NOMO-1 treated with dmso at 0.1 percent for 144 hours (cell line): ENCODE results near the gene PRKCA.
"Not testable (repeated sequence)": the region's sequence is repeated elsewhere in the genome, so short reads cannot be mapped to it uniquely, and the experiment has no call there.

Experiments
- DNase-seq: peaks from one replicate; lab custom pipeline; 2025; ENCODE audit not compliant: unreplicated experiment; lab: John Stamatoyannopoulos, UW

PRKCA gene

GRCh38 chr17:66287911-66288310 lies 14.5 kb upstream of the PRKCA start:
- no peak for DNase-seq

GRCh38 chr17:66290101-66290722 lies 12.2 kb upstream of the PRKCA start:
- no peak for DNase-seq

- no peak for DNase-seq
Measured at GRCh38 chr17:66292353-66292752, 10.1 kb upstream of the PRKCA start.

DNA sequence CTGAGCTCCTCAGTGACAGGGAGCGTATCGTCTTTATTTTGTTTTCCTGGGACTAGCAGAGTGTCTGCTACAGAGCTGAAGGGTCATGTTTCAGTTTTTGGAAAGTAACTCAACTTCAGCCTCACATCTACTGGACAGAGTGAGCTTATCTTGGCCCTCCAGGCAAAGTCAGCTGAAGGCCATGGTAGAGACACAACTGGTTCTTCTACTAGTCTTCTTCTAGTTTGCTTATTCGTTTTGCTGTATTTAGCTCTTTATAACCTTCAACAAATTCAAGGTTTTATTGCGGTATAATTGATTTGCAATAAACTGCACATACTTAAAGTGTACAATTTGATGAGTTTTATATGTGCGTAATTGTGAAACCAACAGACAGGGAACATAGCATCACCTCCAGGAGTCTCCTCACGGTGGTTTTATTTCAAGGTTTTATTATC lies 6.1 kb upstream of the PRKCA start:
- no peak for DNase-seq

DNA sequence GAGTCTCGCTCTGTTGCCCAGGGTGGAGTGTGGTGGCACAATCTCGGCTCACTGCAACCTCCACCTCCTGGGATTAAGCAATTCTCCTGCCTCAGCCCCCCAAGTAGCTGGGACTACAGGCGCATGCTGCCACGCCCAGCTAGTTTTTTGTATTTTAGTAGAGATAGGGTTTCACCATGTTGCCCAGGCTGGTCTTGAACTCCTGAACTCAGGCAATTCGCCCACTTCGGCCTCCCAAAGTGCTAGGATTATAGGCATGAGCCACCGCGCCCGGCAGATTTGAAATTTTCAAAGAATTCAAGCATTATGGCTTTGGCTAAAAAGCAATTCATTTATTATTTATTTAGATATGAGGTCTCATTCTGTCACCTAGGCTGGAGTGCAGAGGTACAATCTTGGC lies 5.0 kb upstream of the PRKCA start:
- DNase-seq = not testable (repeated sequence)

GRCh38 chr17:66299711-66300110 lies 2.7 kb upstream of the PRKCA start:
- no peak for DNase-seq

DNA sequence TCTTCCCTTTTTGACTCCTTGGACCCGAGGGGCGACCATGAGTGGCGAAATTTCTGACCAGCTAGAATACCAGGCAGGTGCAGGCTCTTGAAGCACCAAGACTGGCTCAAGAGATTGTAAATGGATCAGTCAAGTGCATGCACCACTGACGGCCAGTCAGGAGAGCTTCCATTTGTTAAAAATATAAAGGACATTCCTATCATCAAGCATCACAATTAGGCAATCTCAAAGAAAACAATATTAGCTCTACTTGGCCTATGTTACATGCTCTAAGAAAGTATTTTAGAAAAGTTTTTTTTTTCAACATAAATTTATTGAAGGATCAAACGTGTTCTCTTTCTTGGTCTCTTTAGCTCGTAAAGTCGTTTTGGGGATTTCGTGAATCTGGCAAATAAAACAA lies 1.5 kb upstream of the PRKCA start:
- DNase-seq = no peak

GRCh38 chr17:66301367-66301863 lies 998 bp upstream of the PRKCA start:
- no peak for DNase-seq

GRCh38 chr17:66302761-66303626 lies 581 bp downstream of the PRKCA start:
- peak; percentile 4 for DNase-seq

GRCh38 chr17:66304304-66305174 lies 2.1 kb downstream of the PRKCA start:
- DNase-seq = no peak

DNA sequence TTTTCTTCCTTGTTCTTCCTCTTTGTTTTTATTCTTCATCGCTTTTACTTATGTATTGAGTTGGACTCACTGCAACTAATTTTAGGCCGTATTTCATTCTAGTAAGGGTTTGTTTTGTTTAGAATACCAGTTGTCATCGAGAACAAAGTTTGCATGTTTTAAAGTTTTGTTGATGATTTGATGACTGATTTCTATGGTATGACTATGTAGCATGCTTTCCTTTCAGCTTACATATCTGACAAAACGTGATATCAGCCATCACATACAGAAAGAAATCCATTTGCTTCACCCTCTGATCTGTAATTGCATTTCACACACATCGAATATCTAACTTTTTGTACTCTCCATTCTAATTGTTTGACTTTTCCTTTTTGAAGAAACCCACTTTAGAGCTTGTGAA lies 4.0 kb downstream of the PRKCA start:
- DNase-seq = no peak

DNA sequence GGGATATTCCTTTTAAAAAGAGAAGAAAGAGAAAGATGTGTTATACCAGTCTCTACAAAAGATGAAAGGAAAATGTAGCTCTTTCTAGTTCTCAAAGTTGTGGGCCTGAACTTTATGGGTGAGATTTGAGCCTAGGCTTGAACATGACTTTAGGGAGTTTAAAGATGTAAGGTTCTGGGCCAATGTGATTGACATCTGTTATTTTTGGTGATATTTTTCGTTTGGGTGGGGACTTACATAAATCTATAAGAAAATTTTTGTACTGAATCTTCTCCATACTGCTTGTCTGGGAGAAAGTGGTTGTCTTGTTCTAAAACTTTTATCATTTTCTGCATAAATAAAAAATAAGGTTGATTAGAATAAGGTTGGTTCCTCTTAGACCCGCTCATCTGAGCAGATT lies 4.8 kb downstream of the PRKCA start:
- DNase-seq = no peak

GRCh38 chr17:66308856-66309255 lies 6.4 kb downstream of the PRKCA start:
- no peak for DNase-seq

GRCh38 chr17:66309793-66310192 lies 7.4 kb downstream of the PRKCA start:
- no peak for DNase-seq

DNA sequence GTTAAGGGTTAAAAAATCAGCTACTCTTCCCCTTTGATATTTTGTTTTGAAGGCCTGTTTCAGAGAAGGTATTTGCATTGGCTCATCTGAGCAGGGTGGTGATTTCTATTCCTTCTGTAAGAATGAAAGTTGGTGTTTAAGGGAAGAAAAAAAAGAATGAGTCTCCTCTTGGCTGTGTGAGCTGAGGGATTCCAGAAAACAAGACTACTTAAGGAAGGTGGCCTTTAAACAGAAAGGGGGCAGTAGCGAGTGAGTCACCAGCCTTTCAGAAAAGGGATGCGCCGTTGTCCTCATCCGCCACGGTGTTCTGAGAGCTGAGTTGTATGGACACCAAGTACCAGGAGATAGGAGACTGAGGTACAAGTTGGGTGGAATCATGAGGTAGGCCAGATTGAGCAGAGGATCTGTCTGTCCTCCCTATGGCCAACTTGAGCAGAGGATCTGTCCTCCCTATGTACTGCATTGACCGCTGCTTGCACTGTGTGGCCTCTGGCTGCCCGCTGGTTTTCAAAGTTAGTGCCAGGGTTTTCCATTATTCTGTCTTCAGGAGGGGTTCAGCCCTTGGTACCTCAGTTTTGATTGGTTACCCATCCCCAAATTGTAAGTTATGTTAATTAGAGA lies 8.2 kb downstream of the PRKCA start:
- no peak for DNase-seq

DNA sequence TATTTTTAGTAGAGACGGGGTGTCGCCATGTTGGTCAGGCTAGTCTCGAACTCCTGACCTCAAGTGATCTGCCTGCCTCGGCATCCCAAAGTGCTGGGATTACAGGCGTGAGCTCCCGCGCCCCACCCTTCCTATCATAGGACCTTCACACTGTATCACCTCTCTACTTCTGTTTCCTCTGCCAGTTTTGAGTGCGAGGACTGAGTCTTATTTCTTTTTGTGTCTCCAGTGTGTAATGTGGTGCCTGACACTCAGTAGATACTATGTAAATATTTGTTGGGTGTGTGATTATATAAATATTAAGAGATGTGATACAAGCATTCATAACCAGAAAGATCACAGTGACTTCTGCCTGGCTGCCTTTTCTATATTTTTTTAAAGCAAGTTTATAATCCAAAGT lies 10.5 kb downstream of the PRKCA start:
- no peak for DNase-seq

- no peak for DNase-seq
Measured at GRCh38 chr17:66313325-66313724, 10.9 kb downstream of the PRKCA start.

DNA sequence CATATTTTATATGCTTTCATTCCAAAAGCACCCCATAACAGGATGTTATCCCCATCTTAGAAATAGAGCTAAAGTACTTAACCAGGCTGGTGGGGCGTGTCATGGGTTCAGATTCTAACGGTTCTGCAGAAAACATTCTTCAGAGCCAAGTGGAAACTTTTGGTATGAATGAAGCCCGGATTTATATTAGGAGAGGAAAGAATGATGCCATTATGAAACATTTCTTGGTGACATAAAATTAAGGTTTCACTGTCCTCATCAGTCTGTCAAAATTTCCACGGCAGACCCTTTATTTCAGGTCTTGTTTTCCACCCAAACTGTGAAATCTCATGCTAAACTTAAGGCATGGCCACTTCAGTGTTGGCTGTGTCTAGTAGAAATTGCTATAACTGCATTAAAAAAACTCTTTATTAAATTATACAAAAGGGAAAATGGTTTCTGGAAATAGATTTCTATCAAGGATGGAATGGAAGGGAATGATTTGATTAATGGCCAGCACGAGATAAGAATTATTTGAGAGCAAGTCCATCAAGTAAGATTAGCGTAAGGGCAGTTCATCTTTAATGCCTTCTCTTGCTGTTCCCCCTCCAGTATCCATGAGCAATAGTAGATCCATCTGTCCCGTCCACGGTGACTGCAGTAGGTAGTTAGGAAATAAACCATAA lies 11.7 kb downstream of the PRKCA start:
- no peak for DNase-seq

GRCh38 chr17:66317629-66318028 lies 15.2 kb downstream of the PRKCA start:
- no peak for DNase-seq

- DNase-seq = no peak
Measured at GRCh38 chr17:66319226-66319625, 16.8 kb downstream of the PRKCA start.
